Right hindlimb (tissue), 1 donor: ENCODE measurements around the gene WWOX.

Experiments
- DNase-seq: peaks from one replicate; pipeline ENCODE4 v3.0.0-alpha.2; 2018

The WWOX gene

DNA sequence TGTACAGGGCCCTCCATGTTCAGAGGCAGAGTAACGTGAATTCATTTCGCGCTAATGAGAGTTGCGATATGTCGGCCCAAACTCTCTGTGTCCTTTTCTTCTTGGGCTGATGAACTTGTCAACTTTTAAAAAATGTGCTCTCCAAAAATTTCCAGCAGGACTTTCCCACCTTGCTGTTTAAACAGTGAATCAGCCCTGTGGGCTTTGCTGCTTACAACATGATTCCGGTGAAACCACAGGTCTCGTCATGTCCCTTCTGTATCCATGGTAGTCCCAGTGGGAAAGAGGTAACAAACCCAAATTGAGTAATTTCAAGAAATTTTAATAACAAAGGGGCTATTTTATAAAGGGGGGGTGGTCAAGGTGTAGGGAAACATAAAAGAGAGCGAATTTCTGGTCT is 888.2 kb downstream of the WWOX start:
- no peak for DNase-seq

DNA sequence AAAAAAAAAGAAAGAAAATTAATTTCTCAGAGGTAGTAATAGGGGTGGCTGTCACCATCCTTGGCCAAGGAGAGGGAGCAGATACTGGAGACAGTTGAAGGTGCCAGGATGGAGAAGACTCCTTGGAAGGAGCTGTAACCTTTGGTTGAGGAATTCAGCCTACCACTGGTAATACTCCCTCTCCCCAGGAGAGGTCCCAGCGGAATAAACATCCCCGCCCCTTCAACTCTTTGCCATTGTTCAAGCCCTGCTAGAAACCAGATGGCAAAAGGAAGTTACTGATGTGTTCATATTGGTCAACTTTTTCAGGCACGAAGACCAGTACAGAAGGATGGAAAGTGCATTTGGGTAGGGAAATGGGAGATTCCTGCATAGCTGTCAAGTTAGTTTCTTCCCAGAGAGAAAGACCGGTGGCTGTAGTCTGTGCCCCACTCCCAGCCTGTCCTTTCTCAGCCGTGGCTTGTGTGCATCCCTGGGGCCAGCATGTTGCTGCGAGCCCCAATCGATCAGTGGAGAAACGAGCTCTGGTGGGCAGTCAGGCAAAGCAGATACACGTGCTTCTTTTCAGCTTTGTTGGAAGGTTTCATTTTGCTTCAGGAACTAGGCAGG is 889.0 kb downstream of the WWOX start:
- DNase-seq, result no peak

DNA sequence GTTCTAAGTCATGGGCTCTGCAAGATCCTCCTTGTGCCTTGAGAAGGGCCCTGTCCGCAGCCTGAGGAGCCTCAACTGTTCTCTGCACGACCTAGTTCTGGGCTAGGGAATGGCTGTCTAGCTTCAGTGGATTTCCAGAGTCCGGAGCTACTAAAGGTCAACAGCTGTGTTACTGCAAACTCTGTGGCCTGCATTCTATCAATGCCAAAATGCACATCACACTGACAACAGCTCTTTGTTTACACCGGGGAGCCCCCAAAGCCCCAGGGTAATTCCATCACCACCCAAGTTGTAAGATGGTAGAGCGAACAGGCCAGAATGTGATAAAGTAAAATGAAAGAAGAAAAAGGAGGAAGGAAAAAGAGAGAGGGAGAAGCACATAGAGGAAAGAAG is 890.9 kb downstream of the WWOX start:
- DNase-seq, result no peak

DNA sequence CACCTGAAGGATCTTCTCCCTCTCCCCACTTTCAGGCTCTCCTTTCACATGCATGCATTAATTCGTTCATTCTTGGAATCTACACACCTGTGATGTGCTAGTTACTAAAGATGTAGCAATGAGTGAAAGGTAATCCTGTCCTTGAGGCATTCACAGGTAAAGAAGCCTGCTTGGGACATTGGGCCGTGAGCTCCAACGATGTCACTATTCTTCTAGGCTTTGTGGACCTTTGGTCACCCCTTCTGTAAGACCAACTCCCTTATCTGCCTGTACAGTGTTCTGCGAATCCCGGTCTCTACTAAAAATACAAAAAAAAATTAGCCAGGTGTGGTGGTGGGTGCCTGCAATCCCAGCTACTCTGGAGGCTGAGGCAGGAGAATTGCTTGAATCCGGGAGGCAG is 892.5 kb downstream of the WWOX start:
- DNase-seq, result no peak

- DNase-seq, result no peak
Measured at GRCh38 chr16:78993346-78993745, 893.9 kb downstream of the WWOX start.

GRCh38 chr16:78994135-78994745 is 894.8 kb downstream of the WWOX start:
- DNase-seq, result no peak

GRCh38 chr16:78995441-78995840 is 896.0 kb downstream of the WWOX start:
- DNase-seq, result no peak

DNA sequence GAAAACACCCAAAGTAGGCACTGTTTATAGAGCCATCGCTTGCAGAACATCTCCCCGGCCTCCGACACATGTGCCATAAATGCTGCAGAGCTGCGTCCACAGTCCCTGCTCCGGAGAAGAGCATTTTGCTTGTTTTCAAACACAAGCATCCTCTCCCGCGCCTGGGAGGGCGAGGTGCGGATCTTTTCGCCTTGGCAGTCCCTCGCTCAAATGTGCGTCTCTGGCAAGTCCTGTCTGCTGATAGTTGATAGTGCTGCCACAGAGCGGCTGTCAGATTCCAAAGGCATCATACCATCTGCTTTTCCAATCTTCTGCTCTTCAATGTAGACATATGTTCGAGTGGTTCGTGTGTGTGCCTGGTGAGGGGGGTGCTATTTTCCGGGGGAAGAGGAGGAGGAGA is 897.3 kb downstream of the WWOX start:
- peak; percentile 50 for DNase-seq

- no peak for DNase-seq
Measured at GRCh38 chr16:78998879-78999278, 899.4 kb downstream of the WWOX start.

DNA sequence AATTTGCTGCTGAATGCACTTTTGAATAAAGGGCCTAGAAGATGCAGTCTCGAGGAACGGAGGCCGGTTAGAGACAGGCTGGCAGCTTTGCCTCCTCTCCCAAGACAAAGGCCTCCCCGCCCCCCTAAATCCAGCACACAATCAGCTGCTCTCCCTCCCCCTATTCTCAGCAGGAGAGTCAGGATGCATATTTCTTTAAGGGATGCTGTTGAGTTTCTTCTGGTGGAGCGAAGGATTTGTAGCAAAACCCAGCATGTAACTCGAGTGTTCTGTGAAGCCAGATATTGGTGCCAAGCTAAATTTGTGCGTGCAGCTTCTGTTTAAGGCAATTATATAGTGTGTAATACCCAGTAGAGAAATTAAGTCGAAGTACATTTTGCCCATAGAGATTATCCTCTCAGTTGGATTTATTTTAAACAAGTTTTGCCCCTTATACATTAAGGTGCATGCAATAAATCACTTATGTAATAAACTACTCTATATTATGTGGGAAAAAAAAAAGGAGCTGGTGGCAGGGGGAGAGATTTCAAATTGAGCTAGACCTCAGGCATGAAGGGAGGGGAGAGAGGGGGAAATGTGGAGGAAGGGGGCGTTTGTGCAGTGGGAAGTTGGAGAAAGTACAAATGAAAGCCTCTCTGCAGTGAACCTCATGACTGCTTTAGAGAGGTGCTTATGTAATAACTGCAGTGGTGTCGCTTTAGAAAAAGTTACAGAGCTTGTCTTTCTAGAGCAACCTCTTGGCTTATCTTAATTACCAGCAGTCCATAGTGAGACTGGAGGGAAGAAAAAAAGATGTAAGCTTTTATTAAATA is 901.9 kb downstream of the WWOX start:
- peak; percentile 39 for DNase-seq

DNA sequence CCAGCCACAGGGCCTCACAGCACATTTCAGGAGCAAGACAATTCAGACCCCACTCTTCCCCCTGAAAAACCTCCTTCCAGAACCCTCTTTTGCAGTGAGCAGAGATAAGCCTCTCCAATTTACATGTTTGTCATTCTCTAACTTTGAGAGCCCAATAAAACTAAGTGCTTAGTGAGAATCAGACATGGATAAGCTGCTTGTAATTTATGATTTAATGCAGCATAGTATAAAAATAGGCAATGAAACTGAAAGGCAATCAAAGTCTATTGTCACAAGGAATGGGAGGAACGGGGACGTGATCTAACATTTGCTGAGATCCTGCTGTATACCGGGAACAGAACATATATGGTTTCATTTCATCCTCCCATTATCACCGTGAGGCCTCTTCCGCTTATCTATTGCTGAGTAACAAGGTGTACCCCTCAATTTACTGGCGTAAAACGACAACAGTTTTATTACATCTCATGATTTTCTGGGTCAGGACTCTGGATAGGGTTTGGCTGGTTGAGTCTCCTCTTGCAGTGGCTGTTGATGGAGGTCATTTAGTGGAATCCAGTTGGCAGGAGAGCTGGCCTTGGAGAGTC is 903.7 kb downstream of the WWOX start:
- no peak for DNase-seq

GRCh38 chr16:79004309-79004708 is 904.9 kb downstream of the WWOX start:
- peak; percentile 65 for DNase-seq

DNA sequence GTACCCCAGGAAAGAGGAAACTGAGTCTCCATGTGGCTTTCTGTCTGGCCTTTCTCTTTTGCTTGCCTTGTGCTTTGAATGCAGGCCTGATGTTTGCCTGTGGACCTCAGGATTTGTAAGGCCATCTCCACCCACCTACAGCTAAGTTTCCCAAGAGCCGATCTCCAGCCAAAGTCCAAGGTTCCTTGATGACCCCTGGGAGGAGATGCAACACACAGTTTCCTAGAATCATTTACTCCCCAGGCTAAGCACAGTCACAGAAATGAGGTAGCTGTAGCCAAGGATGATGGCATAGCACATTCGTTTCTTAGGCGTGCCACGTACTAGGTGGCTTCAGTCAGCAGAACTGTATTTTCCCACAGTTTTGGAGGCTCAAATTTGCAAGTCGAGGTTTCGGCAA is 905.6 kb downstream of the WWOX start:
- DNase-seq, result no peak

DNA sequence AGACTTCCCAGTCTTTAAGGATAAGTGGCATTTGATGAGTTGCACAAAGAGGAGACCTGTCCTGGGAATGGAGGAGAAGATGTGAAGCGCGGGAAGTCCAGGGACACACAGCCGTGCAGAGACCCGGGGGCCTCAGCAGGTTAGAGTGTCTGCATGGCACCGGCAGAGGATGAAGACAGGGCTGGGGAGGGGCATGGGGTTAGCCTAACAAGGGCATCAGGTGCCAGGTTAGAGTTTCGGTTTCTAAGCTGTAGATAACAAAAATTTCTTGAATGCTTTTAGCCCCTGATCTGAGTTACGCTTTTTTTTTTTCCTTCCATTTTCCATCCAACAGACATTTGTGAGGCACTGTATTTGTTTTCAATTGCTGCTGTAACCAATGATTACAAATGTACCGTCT is 906.8 kb downstream of the WWOX start:
- DNase-seq, result no peak

DNA sequence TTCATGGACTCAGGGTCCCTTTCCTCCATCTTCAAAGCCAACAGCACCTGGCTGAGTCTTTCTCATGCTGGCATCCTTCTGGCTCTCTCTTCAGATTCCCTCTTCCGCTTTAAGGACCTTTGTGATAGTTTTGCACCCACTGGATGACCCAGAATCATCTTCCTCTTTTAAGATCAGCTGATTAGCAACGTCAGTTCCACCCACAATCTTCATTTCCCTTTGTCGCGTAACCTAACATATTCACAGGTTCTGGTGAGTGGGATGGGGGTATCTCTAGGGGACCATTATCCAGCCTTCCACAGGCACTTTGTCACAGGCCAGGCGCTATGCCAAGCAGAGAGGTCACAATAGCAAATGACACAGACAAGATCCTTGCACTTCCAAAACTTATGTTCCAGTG is 907.3 kb downstream of the WWOX start:
- no peak for DNase-seq

DNA sequence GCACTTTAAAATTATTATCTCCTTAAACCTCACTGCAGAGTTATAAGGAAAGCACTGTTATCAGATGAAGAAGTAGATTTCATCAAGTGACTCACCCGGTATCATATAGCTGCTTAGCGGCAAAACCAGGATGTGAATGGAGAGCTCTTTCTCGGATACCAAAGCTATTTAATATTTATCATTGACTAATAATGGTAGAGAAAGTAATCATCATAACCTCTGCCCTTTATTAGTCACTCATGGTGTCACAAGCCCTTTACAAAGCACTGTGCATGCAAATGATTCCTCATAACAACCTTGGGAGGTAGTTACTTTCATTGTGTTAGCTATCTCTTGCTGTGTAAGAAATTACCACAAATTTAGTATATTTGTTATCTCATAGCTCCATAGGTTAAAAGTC is 908.2 kb downstream of the WWOX start:
- DNase-seq, result no peak

GRCh38 chr16:79008036-79008868 is 908.8 kb downstream of the WWOX start:
- DNase-seq, result no peak

DNA sequence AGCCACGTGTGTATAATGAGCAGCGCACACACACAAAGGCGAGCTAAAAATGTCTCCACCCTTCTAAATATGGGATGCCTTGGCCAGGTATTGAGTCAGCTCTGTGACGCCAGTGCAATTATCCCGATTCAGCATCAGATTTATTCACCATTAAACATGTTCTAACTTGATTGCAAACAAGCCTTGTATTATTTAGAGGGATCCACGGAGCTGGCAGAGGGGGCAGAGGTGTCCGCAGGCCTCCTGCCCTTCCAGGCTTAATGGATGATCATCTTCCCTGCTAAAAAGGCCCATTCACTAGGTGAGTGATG is 909.4 kb downstream of the WWOX start:
- no peak for DNase-seq

DNA sequence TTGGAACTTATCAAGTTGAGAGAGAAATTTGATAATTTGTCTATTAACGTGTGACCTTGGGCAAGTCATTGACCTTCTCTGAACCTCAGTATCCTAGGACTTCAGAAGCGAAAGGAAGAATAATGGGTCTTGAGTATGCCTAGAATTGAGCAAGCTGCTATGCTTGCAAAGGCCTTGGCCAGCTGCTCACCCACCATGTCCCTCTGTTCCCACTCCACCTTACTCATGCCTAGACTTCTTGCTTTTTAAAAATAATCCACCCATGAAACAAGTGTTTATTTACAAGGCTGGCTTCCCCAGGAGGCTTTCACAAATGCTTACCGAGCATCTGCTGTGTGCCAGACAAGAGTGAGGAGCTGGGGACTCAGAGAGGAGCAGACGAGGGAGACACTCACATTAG is 910.4 kb downstream of the WWOX start:
- no peak for DNase-seq

GRCh38 chr16:79011282-79011681 is 911.8 kb downstream of the WWOX start:
- DNase-seq, result no peak

DNA sequence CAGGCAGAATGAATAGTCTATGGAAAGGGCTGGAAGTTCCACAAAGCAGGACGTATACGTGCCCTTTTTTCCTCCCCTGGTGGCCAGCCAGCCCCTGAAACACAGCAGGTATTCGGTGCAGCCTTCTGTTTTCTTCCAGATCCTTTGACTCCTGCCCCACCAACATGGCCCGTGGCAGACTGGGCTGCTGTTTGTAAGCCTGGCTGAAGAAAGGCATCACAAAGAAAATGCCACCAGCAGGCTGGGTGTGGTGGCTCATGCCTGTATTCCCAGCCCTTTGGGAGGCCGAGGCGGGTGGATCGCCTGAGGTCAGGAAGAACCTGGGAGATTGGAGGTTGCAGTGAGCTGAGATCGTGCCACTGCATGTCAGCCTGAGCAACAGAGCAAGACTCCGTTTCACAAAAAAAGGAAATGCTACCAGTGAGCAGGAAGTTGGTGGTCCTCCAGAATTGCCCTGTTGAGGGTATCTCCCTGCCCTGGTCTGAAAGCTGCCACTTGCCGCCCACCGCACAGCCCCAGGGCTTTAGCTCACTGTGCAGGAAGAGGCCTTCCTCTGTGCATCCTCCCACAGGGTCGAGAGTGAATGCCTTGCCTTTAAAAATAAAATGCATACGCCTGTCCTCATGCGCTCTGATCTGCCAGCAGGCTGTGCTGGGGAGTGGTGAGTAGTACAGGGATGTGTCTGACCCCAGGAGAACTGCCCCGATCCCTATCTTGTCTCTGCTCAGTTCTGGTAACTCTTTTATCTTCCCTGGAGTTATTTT is 913.4 kb downstream of the WWOX start:
- DNase-seq, result no peak

DNA sequence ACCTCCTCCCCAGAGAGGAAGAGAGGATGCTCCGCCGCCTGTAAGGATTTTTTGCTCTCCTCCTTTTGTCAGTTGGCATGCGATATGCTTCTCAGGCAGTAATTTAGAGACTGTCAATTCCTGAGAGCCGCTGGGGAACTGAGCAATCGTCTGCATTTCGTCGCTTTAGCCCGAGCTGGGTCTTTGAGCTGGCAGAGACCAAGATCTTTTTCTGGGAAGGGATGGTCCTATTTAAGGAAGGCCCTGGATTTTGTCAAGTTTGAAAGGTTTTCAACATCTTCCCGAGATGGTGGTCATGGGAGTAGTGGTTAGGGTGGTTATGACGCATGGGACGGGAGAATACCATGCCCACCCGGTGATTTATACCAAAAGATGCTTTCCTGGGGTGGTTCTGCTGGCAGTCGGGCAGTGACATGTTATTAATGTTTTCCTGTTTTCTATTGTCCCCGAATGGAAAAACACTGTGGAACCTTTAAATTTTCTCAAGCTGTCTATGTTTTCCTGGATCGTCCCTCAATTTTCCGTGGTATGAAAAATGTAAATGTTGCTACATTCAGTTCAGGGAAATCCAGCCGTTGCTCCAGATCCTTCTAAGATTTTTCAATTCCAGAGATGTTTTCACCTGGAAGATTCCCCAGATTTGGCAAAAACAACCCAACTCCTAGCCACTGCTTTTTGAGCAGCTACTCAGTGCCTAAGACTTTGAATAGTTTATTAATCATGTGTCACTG is 914.6 kb downstream of the WWOX start:
- DNase-seq, result no peak
